ENCODE data around the gene LRP5. TPM values are rescaled to one million over a fixed set of nuclear protein-coding genes. Genes with fewer than 3 reads are reported as not detected.

LRP5 gene
- total and polyA plus RNA-seq, 9 of the 15 experiments (the other 6 are each of a cell fraction or from before 2014, with no cell fraction given), result 0.48 to 44.2 (median 13.5) TPM

DNA sequence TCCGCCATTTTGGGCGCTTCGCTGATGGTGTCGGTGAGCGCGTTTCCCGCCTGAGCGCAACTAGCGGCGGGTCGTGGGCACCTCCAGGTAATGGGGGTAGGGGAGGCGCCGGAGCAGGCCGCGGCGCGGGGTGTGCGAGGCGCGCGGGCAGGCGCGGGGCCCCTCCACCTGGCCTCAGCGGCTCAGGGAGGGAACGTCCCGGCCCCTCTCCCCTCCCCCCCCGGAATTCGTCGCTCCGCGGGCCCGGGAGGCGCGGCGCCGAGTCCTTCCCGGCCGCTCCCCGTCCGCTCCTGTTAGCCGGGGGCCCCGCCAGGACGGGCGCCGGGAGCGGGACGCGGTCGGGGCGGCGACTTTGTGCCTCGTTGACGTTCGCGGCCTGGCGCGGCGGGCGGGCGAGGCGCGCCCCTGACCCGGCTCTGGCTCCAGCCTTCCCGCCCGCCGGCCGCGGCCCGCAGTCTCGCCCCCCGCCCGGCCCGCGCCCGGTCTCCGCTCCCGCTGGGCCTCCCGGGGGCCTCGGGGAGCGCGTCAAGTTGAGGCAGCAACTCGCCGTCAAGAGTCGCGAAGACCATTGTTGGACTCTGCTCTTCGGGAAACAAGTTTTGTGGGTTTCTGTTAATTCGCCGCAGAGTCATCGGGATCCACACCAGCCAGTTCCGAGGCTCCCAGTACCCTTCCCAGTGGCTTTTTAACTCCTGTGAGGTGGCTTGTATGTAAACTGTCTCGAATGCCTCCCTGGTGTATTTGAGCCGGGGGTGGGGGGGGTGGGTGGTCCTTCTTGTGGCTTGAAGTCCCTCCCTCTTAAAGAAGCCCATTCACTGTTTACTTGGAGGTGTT, 148.6 kb downstream of the LRP5 start, which contains the start of gene PPP6R3 (continued):
- TF ChIP-seq GTF2A2 (tag; IDR thresholded peaks at IDR 0.05) (peak; percentile 41; the same call in 1 of the 2 replicates), ZNF551 (CRISPR knock-in tag; IDR thresholded peaks at IDR 0.05) (no peak), ASH1L (IDR thresholded peaks at IDR 0.05; ENCODE audit: borderline replicate concordance, low read depth, partially characterized antibody) (no peak), TGIF2 (CRISPR knock-in tag; IDR thresholded peaks at IDR 0.05) (no peak; the same call in 1 of the 2 replicates), POLR2H (tag; IDR thresholded peaks at IDR 0.05; ENCODE audit: low read depth) (no peak), ADNP (tag; IDR thresholded peaks at IDR 0.05) (no peak), XRCC5 (IDR thresholded peaks at IDR 0.05; ENCODE audit: low read depth, low read length) (no peak), HNRNPK (IDR thresholded peaks at IDR 0.05; ENCODE audit: low read depth, low read length, poor library complexity, severe bottlenecking) (peak; percentile 37), CBX5 (IDR thresholded peaks at IDR 0.05; ENCODE audit: borderline replicate concordance, low read depth) (no peak), REST (IDR thresholded peaks at IDR 0.05; ENCODE audit: borderline replicate concordance) (no peak), REST (CRISPR knock-in tag; IDR thresholded peaks at IDR 0.05; ENCODE audit: low read depth) (no peak), NCOA1 (IDR thresholded peaks at IDR 0.05; ENCODE audit: low read depth) (no peak), OTX1 (CRISPR knock-in tag; IDR thresholded peaks at IDR 0.05) (no peak)
- TF ChIP-seq, protein P1, sequence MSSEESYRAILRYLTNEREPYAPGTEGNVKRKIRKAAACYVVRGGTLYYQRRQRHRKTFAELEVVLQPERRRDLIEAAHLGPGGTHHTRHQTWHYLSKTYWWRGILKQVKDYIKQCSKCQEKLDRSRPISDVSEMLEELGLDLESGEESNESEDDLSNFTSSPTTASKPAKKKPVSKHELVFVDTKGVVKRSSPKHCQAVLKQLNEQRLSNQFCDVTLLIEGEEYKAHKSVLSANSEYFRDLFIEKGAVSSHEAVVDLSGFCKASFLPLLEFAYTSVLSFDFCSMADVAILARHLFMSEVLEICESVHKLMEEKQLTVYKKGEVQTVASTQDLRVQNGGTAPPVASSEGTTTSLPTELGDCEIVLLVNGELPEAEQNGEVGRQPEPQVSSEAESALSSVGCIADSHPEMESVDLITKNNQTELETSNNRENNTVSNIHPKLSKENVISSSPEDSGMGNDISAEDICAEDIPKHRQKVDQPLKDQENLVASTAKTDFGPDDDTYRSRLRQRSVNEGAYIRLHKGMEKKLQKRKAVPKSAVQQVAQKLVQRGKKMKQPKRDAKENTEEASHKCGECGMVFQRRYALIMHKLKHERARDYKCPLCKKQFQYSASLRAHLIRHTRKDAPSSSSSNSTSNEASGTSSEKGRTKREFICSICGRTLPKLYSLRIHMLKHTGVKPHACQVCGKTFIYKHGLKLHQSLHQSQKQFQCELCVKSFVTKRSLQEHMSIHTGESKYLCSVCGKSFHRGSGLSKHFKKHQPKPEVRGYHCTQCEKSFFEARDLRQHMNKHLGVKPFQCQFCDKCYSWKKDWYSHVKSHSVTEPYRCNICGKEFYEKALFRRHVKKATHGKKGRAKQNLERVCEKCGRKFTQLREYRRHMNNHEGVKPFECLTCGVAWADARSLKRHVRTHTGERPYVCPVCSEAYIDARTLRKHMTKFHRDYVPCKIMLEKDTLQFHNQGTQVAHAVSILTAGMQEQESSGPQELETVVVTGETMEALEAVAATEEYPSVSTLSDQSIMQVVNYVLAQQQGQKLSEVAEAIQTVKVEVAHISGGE (CRISPR knock-in tag; IDR thresholded peaks at IDR 0.05), result 0 out of 6 replicates have a peak, but pooled peaks of 1 of the 3 experiments have one; percentile 6
- TF ChIP-seq, protein P2, sequence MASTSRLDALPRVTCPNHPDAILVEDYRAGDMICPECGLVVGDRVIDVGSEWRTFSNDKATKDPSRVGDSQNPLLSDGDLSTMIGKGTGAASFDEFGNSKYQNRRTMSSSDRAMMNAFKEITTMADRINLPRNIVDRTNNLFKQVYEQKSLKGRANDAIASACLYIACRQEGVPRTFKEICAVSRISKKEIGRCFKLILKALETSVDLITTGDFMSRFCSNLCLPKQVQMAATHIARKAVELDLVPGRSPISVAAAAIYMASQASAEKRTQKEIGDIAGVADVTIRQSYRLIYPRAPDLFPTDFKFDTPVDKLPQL (IDR thresholded peaks at IDR 0.05; ENCODE audit: extremely low read depth, insufficient read length), result no peak

All from K562 (cell line).